Esophagus muscularis mucosa (tissue), 4 donors: Measurements from ENCODE around the gene SLCO3A1.

Experiments used
- EP300 ChIP-seq: sonication (generic); formaldehyde crosslinking; IDR thresholded peaks from one replicate; pipeline ENCODE4 v1.6.1; 2017; ENCODE audit warnings: antibody characterized with exemption
- POLR2A ChIP-seq: fragments of 450-650 bp; IDR thresholded peaks from one replicate; pipeline ENCODE4 v1.6.1; 2017; ENCODE audit warnings: antibody characterized with exemption, moderate library complexity, mild to moderate bottlenecking, low read depth
- TF ChIP-seq, protein P1 (sequence below), 3 experiments: fragments of 200-600 bp in 2 of 3; fragments of 450-650 bp in 1 of 3; sonication (generic) in 2 of 3; IDR thresholded peaks; one replicate each; pipeline ENCODE4 v1.5.1; 2017 to 2019; ENCODE audit warnings: antibody characterized with exemption in 3 of 3, mild to moderate bottlenecking in 2 of 3, moderate library complexity in 1 of 3

DNA sequence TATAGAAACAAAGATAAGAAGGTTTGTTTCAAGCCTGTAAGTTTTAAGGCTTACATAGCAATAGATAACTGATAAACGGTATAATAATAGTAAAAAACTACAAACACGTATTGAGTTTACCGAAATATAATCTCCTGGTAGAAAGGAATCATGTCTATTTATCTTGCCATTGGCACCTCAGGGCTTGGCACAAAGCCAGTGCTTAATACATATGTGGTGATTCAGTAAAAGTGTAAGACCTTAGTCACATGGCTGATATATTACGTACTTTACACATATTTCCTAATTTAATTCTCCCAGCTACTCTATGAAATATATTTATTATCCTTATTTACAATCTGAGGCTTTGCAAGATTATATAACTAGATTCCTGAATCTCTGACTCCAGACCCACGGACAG is 32.0 kb upstream of the SLCO3A1 start:
- no peak for TF ChIP-seq EP300
- TF ChIP-seq, protein P1, sequence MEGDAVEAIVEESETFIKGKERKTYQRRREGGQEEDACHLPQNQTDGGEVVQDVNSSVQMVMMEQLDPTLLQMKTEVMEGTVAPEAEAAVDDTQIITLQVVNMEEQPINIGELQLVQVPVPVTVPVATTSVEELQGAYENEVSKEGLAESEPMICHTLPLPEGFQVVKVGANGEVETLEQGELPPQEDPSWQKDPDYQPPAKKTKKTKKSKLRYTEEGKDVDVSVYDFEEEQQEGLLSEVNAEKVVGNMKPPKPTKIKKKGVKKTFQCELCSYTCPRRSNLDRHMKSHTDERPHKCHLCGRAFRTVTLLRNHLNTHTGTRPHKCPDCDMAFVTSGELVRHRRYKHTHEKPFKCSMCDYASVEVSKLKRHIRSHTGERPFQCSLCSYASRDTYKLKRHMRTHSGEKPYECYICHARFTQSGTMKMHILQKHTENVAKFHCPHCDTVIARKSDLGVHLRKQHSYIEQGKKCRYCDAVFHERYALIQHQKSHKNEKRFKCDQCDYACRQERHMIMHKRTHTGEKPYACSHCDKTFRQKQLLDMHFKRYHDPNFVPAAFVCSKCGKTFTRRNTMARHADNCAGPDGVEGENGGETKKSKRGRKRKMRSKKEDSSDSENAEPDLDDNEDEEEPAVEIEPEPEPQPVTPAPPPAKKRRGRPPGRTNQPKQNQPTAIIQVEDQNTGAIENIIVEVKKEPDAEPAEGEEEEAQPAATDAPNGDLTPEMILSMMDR (IDR thresholded peaks at IDR 0.05), result no peak
- TF ChIP-seq POLR2A, result no peak
